MCF 10A (cell line): Measurements from ENCODE around the gene FSD1L. TPM values are rescaled to one million over a fixed set of nuclear protein-coding genes. Genes with fewer than 3 reads are reported as not detected.

Experiments
- BruUV-seq: library from RNA; stranded (reverse); fragments of 400-500 nt; replicated peaks from 2 replicates; lab custom pipeline; 2021; lab: Mats Ljungman, UMichigan
- CTCF ChIA-PET: fragments of 300-600 bp; sonication (Branson Sonifier 250); formaldehyde crosslinking; extraction: SDS; loops from one replicate; lab custom pipeline; 2021; ENCODE audit warnings: antibody characterized with exemption, inconsistent platforms; lab: Yijun Ruan, JAX
- POLR2A ChIA-PET: fragments of 300-600, 350-650 bp; sonication (Branson Sonifier 250); formaldehyde crosslinking; extraction: SDS; loops from one replicate; lab custom pipeline; 2020; ENCODE audit warnings: antibody characterized with exemption, inconsistent platforms; lab: Yijun Ruan, JAX
- DNase-seq: peaks from one replicate; pipeline ENCODE4 v3.0.0-alpha.2; 2018; ENCODE audit not compliant: unreplicated experiment
- H3K27ac Mint-ChIP-seq: one replicate; pipeline ENCODE4 v1.8.0; 2022; ENCODE audit warnings: mild to moderate bottlenecking, low read depth, mixed read lengths; ENCODE audit not compliant: unreplicated experiment
- H3K27me3 Mint-ChIP-seq: one replicate; pipeline ENCODE4 v1.8.0; 2022; ENCODE audit warnings: mixed read lengths; ENCODE audit not compliant: insufficient read depth, unreplicated experiment
- H3K36me3 Mint-ChIP-seq: one replicate; pipeline ENCODE4 v1.8.0; 2022; ENCODE audit warnings: mild to moderate bottlenecking, moderate library complexity, mixed read lengths; ENCODE audit not compliant: insufficient read depth, unreplicated experiment
- H3K4me1 Mint-ChIP-seq: one replicate; pipeline ENCODE4 v1.8.0; 2022; ENCODE audit warnings: mixed read lengths; ENCODE audit not compliant: insufficient read depth, unreplicated experiment
- H3K4me3 Mint-ChIP-seq: one replicate; pipeline ENCODE4 v1.8.0; 2022; ENCODE audit warnings: mild to moderate bottlenecking, moderate library complexity, mixed read lengths; ENCODE audit not compliant: unreplicated experiment
- H3K9me3 Mint-ChIP-seq: one replicate; pipeline ENCODE4 v1.8.0; 2022; ENCODE audit warnings: mixed read lengths; ENCODE audit not compliant: unreplicated experiment
- CTCF ChIP-seq: fragments of 200-600 bp; IDR thresholded peaks from one replicate; pipeline ENCODE4 v1.8.0; 2022; ENCODE audit warnings: antibody characterized with exemption, mild to moderate bottlenecking; ENCODE audit not compliant: unreplicated experiment
- intact Hi-C: fragments of 100-400 bp; cut with micrococcal nuclease; formaldehyde crosslinking; loops from 2 replicates; pipeline ENCODE4 v1.14.1; 2022
- total RNA-seq: library from RNA; stranded (reverse); gene quantifications from 2 replicates; pipeline ENCODE4 v1.2.3, GENCODE V29; 2022

The FSD1L gene
- total RNA-seq, 1 experiment from 2014 or later = 7.2 TPM

- DNase-seq = no peak
- no peaks in the 10 kb centered on the region for H3K27me3 Mint-ChIP-seq
- H3K4me1 Mint-ChIP-seq = no peaks in the 10 kb centered on the region
- H3K36me3 Mint-ChIP-seq = no peaks in the 10 kb centered on the region
- H3K9me3 Mint-ChIP-seq = peaks cover 8% of the 10 kb centered on the region
- H3K4me3 Mint-ChIP-seq = no peak overlapping the region
- POLR2A ChIA-PET = no interaction called here
- intact Hi-C loops = no loop called here
- TF ChIP-seq CTCF = no peak
- no TSS peak for BruUV-seq
- CTCF ChIA-PET = interaction anchor here (0.6 to 1.8 kb wide), 4 partner anchors 10 to 282 kb away, joined by 3 to 5 read pairs (median 4); no protein-coding TSS in a partner anchor
- no peak overlapping the region for H3K27ac Mint-ChIP-seq
Observed at GRCh38 chr9:105432247-105432842, 15.5 kb upstream of the FSD1L start.

GRCh38 chr9:105435453-105435852 is 12.4 kb upstream of the FSD1L start:
- no peak for DNase-seq
- BruUV-seq = no TSS peak
- Mint-ChIP-seq H3K4me3 (no peak overlapping the region), H3K36me3 (no peaks in the 10 kb centered on the region), H3K9me3 (peaks cover 8% of the 10 kb centered on the region), H3K27ac (no peak overlapping the region), H3K4me1 (peaks cover 6% of the 10 kb centered on the region), H3K27me3 (no peaks in the 10 kb centered on the region)
- no peak for TF ChIP-seq CTCF
- ChIA-PET CTCF (interaction anchor here (0.6 to 1.9 kb wide), 2 partner anchors 10 to 550 kb away, joined by 4 to 7 read pairs; no protein-coding TSS in a partner anchor), POLR2A (no interaction called here)
- intact Hi-C loops = no loop called here

- Mint-ChIP-seq H3K27me3 (no peaks in the 10 kb centered on the region), H3K9me3 (peaks cover 8% of the 10 kb centered on the region), H3K4me3 (no peak overlapping the region), H3K4me1 (peaks cover 6% of the 10 kb centered on the region), H3K36me3 (no peaks in the 10 kb centered on the region), H3K27ac (no peak overlapping the region)
- no peak for TF ChIP-seq CTCF
- no peak for DNase-seq
- ChIA-PET POLR2A (no interaction called here), CTCF (interaction anchor here (1.0 to 1.6 kb wide), 3 partner anchors 10 to 12 kb away, joined by 3 to 4 read pairs (median 4); no protein-coding TSS in a partner anchor)
- intact Hi-C loops = no loop called here
- BruUV-seq = no TSS peak
Observed at GRCh38 chr9:105436783-105437182, 11.1 kb upstream of the FSD1L start.

GRCh38 chr9:105437704-105438103 is 10.1 kb upstream of the FSD1L start:
- no TSS peak for BruUV-seq
- no peak for TF ChIP-seq CTCF
- intact Hi-C loops = no loop called here
- DNase-seq = no peak
- Mint-ChIP-seq H3K4me3 (no peak overlapping the region), H3K4me1 (peaks cover 6% of the 10 kb centered on the region), H3K27me3 (no peaks in the 10 kb centered on the region), H3K9me3 (peaks cover 8% of the 10 kb centered on the region), H3K36me3 (no peaks in the 10 kb centered on the region), H3K27ac (no peak overlapping the region)
- CTCF ChIA-PET = interaction anchor here (1.0 to 1.6 kb wide), 2 partner anchors 11 to 12 kb away, joined by 3 to 4 read pairs; no protein-coding TSS in a partner anchor
- POLR2A ChIA-PET = no interaction called here
